Mesothelial cell of epicardium (in vitro differentiated cells): ENCODE data around the gene NAGLU. TPM values are rescaled to one million over a fixed set of nuclear protein-coding genes. Genes with fewer than 3 reads are reported as not detected.

ENCODE experiments used
- DNase-seq, 2 experiments: peaks; one replicate each; pipeline ENCODE4 v3.0.0; 2021; ENCODE audit warnings: low spot score in 2 of 2; ENCODE audit not compliant: unreplicated experiment in 2 of 2
- H3K27ac Mint-ChIP-seq: 2 replicates; pipeline ENCODE4 v1.8.0; 2021; ENCODE audit warnings: mixed read lengths
- H3K27me3 Mint-ChIP-seq: 2 replicates; pipeline ENCODE4 v1.8.0; 2021; ENCODE audit warnings: low read depth, mixed read lengths
- H3K36me3 Mint-ChIP-seq: 2 replicates; pipeline ENCODE4 v1.8.0; 2021; ENCODE audit warnings: mixed read lengths
- H3K4me1 Mint-ChIP-seq: 2 replicates; pipeline ENCODE4 v1.8.0; 2021; ENCODE audit warnings: mixed read lengths
- H3K4me3 Mint-ChIP-seq: 2 replicates; pipeline ENCODE4 v1.8.0; 2021; ENCODE audit warnings: mild to moderate bottlenecking, moderate library complexity, mixed read lengths
- H3K9me3 Mint-ChIP-seq: 2 replicates; pipeline ENCODE4 v1.8.0; 2021; ENCODE audit warnings: mixed read lengths
- CTCF ChIP-seq: fragments of 200-600 bp; sonication (generic); IDR thresholded peaks from one replicate; pipeline ENCODE4 v1.5.0; 2021; ENCODE audit warnings: antibody characterized with exemption; ENCODE audit not compliant: unreplicated experiment
- total RNA-seq: library from RNA; stranded (reverse); gene quantifications from 3 replicates; pipeline ENCODE4 v1.2.1, GENCODE V29; 2021

The NAGLU gene
- total RNA-seq, 1 donor from 2014 or later: 31.9 TPM

- H3K4me1 Mint-ChIP-seq: peaks cover 17% of the 10 kb centered on the region
- H3K27ac Mint-ChIP-seq: no peak overlapping the region
- DNase-seq: no peak
- peaks cover 22% of the 10 kb centered on the region for H3K36me3 Mint-ChIP-seq
- H3K27me3 Mint-ChIP-seq: no peaks in the 10 kb centered on the region
- no peak for TF ChIP-seq CTCF
- no peak overlapping the region for H3K4me3 Mint-ChIP-seq
- H3K9me3 Mint-ChIP-seq: no peaks in the 10 kb centered on the region
These were observed 37.1 kb downstream of the NAGLU start for GRCh38 chr17:42573095-42573494.

- TF ChIP-seq CTCF: no peak
- Mint-ChIP-seq H3K4me3 (no peak overlapping the region), H3K27ac (no peak overlapping the region), H3K27me3 (no peaks in the 10 kb centered on the region), H3K4me1 (peaks cover 23% of the 10 kb centered on the region), H3K9me3 (no peaks in the 10 kb centered on the region), H3K36me3 (peaks cover 20% of the 10 kb centered on the region)
- no peak for DNase-seq
These were observed 38.4 kb downstream of the NAGLU start for GRCh38 chr17:42574463-42574862.

GRCh38 chr17:42577140-42577531, 41.1 kb downstream of the NAGLU start:
- no peak for DNase-seq
- TF ChIP-seq CTCF: no peak
- Mint-ChIP-seq H3K9me3 (no peaks in the 10 kb centered on the region), H3K4me1 (peaks cover 26% of the 10 kb centered on the region), H3K27ac (peak overlapping the region; percentile 99), H3K36me3 (peaks cover 13% of the 10 kb centered on the region), H3K4me3 (peak overlapping the region; percentile 98), H3K27me3 (no peaks in the 10 kb centered on the region)

- DNase-seq: peak; percentile 83 to 90
- Mint-ChIP-seq H3K4me3 (peak within 1 kb of the TSS; percentile 98), H3K9me3 (no peaks in the 10 kb centered on the region), H3K36me3 (peaks cover 12% of the 10 kb centered on the region), H3K4me1 (peaks cover 26% of the 10 kb centered on the region), H3K27me3 (no peaks in the 10 kb centered on the region), H3K27ac (peak within 1 kb of the TSS; percentile 99)
- TF ChIP-seq CTCF: no peak
These were observed 41.7 kb downstream of the NAGLU start, which contains the start of gene PSMC3IP for GRCh38 chr17:42577532-42578281. Gene PSMC3IP (minus strand): TSS chr17:42577729. CDS start chr17:42577686, 43 bp downstream.

- TF ChIP-seq CTCF: peak; percentile 61
- peak overlapping the region; percentile 99 for H3K27ac Mint-ChIP-seq
- H3K36me3 Mint-ChIP-seq: peaks cover 14% of the 10 kb centered on the region
- H3K27me3 Mint-ChIP-seq: no peaks in the 10 kb centered on the region
- peaks cover 26% of the 10 kb centered on the region for H3K4me1 Mint-ChIP-seq
- DNase-seq: peak; percentile 50 to 87
- H3K4me3 Mint-ChIP-seq: peak overlapping the region; percentile 98
- H3K9me3 Mint-ChIP-seq: no peaks in the 10 kb centered on the region
These were observed 42.3 kb downstream of the NAGLU start for GRCh38 chr17:42578282-42578869.
